Osteocyte (in vitro differentiated cells): Measurements from ENCODE around the gene ATF7. TPM values are rescaled to one million over a fixed set of nuclear protein-coding genes. Genes with fewer than 3 reads are reported as not detected.

ENCODE experiments used
- DNase-seq: peaks from one replicate; pipeline ENCODE4 v3.0.0; 2021; ENCODE audit warnings: mixed read lengths; ENCODE audit not compliant: unreplicated experiment; ENCODE audit errors: extremely low spot score
- H3K27ac Mint-ChIP-seq: one replicate; pipeline ENCODE4 v1.8.0; 2021; ENCODE audit warnings: mild to moderate bottlenecking, mixed read lengths; ENCODE audit not compliant: unreplicated experiment
- H3K27me3 Mint-ChIP-seq: one replicate; pipeline ENCODE4 v1.8.0; 2021; ENCODE audit warnings: mixed read lengths; ENCODE audit not compliant: unreplicated experiment
- H3K36me3 Mint-ChIP-seq: one replicate; pipeline ENCODE4 v1.8.0; 2021; ENCODE audit warnings: mixed read lengths; ENCODE audit not compliant: unreplicated experiment
- H3K4me1 Mint-ChIP-seq: one replicate; pipeline ENCODE4 v1.8.0; 2021; ENCODE audit warnings: mixed read lengths; ENCODE audit not compliant: unreplicated experiment
- H3K4me3 Mint-ChIP-seq: one replicate; pipeline ENCODE4 v1.8.0; 2021; ENCODE audit warnings: mild to moderate bottlenecking, moderate library complexity, mixed read lengths; ENCODE audit not compliant: unreplicated experiment
- H3K9me3 Mint-ChIP-seq: one replicate; pipeline ENCODE4 v1.8.0; 2021; ENCODE audit warnings: mixed read lengths; ENCODE audit not compliant: unreplicated experiment
- total RNA-seq: library from RNA; stranded (reverse); gene quantifications from 2 replicates; pipeline ENCODE4 v1.2.1, GENCODE V29; 2021
- TF ChIP-seq, protein P1 (sequence below): fragments of 200-600 bp; sonication (generic); IDR thresholded peaks from 2 replicates; pipeline ENCODE4 v1.5.0; 2021; ENCODE audit warnings: antibody characterized with exemption, mild to moderate bottlenecking, moderate library complexity

The ATF7 gene
- total RNA-seq, 1 donor from 2014 or later, result 50.0 TPM

GRCh38 chr12:53510181-53510812, 115.9 kb downstream of the ATF7 start:
- TF ChIP-seq, protein P1, sequence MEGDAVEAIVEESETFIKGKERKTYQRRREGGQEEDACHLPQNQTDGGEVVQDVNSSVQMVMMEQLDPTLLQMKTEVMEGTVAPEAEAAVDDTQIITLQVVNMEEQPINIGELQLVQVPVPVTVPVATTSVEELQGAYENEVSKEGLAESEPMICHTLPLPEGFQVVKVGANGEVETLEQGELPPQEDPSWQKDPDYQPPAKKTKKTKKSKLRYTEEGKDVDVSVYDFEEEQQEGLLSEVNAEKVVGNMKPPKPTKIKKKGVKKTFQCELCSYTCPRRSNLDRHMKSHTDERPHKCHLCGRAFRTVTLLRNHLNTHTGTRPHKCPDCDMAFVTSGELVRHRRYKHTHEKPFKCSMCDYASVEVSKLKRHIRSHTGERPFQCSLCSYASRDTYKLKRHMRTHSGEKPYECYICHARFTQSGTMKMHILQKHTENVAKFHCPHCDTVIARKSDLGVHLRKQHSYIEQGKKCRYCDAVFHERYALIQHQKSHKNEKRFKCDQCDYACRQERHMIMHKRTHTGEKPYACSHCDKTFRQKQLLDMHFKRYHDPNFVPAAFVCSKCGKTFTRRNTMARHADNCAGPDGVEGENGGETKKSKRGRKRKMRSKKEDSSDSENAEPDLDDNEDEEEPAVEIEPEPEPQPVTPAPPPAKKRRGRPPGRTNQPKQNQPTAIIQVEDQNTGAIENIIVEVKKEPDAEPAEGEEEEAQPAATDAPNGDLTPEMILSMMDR, result no peak
- no peak overlapping the region for H3K27ac Mint-ChIP-seq
- no peak overlapping the region for H3K4me3 Mint-ChIP-seq
- peaks cover 39% of the 10 kb centered on the region for H3K36me3 Mint-ChIP-seq
- no peak for DNase-seq
- no peaks in the 10 kb centered on the region for H3K9me3 Mint-ChIP-seq
- no peaks in the 10 kb centered on the region for H3K27me3 Mint-ChIP-seq
- peaks cover 16% of the 10 kb centered on the region for H3K4me1 Mint-ChIP-seq

DNA sequence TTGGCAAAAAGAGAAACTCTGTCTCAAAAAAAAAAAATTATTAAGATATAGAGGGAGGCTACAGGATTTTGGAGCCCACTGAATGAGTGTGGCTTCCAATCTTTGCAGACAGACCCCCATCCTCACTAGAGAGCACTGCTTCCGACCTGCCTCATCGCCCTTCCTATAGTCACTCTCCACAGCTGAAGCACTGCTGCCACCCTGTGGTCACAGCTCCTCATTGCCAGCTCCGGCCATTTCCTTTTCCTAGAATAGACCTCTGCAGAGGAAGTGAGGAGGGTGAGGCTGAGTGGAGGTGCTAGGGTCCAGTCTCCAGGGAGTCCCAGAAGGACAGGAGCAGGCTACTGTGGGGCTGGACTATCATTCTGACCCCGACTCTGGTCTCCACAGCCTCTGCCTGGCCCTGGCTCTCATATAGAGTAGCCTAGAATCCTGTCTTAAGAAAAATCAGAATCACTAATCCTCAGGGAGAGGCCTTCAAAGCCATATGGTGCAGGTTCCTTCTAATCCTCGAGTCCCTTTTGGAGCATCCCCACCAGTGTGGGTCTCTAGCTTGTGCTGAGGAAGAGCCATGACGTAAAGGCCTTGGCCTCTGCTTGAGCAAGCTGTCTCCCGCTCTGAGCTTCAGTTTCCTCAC, 117.5 kb downstream of the ATF7 start:
- H3K27me3 Mint-ChIP-seq, result no peaks in the 10 kb centered on the region
- peaks cover 32% of the 10 kb centered on the region for H3K36me3 Mint-ChIP-seq
- no peak overlapping the region for H3K4me3 Mint-ChIP-seq
- H3K4me1 Mint-ChIP-seq, result peaks cover 20% of the 10 kb centered on the region
- TF ChIP-seq, protein P1, result peak; percentile 93
- no peaks in the 10 kb centered on the region for H3K9me3 Mint-ChIP-seq
- peak; percentile 94 for DNase-seq
- H3K27ac Mint-ChIP-seq, result peak overlapping the region; percentile 23

- Mint-ChIP-seq H3K4me3 (no peak overlapping the region), H3K9me3 (no peaks in the 10 kb centered on the region), H3K27me3 (no peaks in the 10 kb centered on the region), H3K4me1 (peaks cover 23% of the 10 kb centered on the region), H3K27ac (no peak overlapping the region), H3K36me3 (peaks cover 26% of the 10 kb centered on the region)
- TF ChIP-seq, protein P1, result no peak
- DNase-seq, result no peak
These were observed 118.6 kb downstream of the ATF7 start for GRCh38 chr12:53507603-53507885.

GRCh38 chr12:53506881-53507602, 119.1 kb downstream of the ATF7 start, which contains the start of gene NPFF:
Gene NPFF, minus strand, starts transcription at chr12:53507484. Its CDS starts 10 bp downstream, at chr12:53507474.
- peaks cover 23% of the 10 kb centered on the region for H3K36me3 Mint-ChIP-seq
- H3K4me3 Mint-ChIP-seq, result no peak within 1 kb of the TSS
- peak within 1 kb of the TSS; percentile 10 for H3K27ac Mint-ChIP-seq
- H3K4me1 Mint-ChIP-seq, result peaks cover 28% of the 10 kb centered on the region
- no peaks in the 10 kb centered on the region for H3K27me3 Mint-ChIP-seq
- TF ChIP-seq, protein P1, result no peak
- no peak for DNase-seq
- H3K9me3 Mint-ChIP-seq, result no peaks in the 10 kb centered on the region

DNA sequence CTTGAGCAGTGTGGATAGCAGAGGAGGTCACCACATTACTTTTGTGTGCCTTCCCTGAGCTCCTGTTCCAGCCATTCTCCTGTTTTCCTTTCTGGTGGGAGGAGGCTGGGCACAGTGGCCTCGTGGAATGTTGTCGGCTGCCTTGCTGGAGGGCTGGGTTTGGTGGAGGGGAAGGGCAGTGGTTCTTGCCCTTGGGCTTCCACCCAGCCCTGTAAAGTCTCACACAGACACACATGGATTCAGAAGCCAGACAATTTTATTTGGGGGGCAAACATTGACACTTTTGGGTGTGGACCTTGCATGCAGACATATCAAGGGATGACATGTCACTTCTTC, 119.8 kb downstream of the ATF7 start:
- peak overlapping the region; percentile 10 for H3K27ac Mint-ChIP-seq
- DNase-seq, result no peak
- peaks cover 31% of the 10 kb centered on the region for H3K4me1 Mint-ChIP-seq
- H3K9me3 Mint-ChIP-seq, result no peaks in the 10 kb centered on the region
- no peaks in the 10 kb centered on the region for H3K27me3 Mint-ChIP-seq
- H3K4me3 Mint-ChIP-seq, result no peak overlapping the region
- TF ChIP-seq, protein P1, result no peak
- peaks cover 17% of the 10 kb centered on the region for H3K36me3 Mint-ChIP-seq
